Measurements from ENCODE around the gene PLEKHG2.
A peak's percentile ranks its signal among the peaks of the same experiment; 100 is the strongest.

PLEKHG2 gene

GRCh38 chr19:39402346-39403300 is 9.8 kb upstream of the PLEKHG2 start:
- H3K9me3 ChIP-seq (ENCODE audit: control insufficient read depth in 1 of 2, low read length in 2 of 2) = no peaks in the 10 kb centered on the region
- peak overlapping the region; percentile 54 to 64 for H3K4me3 ChIP-seq (ENCODE audit: low read depth in 1 of 2, low read length in 2 of 2)
- H3K27me3 ChIP-seq (ENCODE audit: low read depth, low read length) = no peaks in the 10 kb centered on the region
- peaks cover 3 to 19% of the 10 kb centered on the region in 2 donors for H3K36me3 ChIP-seq (ENCODE audit: control insufficient read depth in 1 of 2, insufficient read depth in 2 of 2, low read length in 2 of 2)
- H3K27ac ChIP-seq (ENCODE audit: low read length) = peak overlapping the region; percentile 98
- H3K4me1 ChIP-seq (ENCODE audit: control insufficient read depth in 1 of 2, insufficient read depth in 2 of 2, low read length in 2 of 2) = peaks cover 15 to 16% of the 10 kb centered on the region in 2 donors

DNA sequence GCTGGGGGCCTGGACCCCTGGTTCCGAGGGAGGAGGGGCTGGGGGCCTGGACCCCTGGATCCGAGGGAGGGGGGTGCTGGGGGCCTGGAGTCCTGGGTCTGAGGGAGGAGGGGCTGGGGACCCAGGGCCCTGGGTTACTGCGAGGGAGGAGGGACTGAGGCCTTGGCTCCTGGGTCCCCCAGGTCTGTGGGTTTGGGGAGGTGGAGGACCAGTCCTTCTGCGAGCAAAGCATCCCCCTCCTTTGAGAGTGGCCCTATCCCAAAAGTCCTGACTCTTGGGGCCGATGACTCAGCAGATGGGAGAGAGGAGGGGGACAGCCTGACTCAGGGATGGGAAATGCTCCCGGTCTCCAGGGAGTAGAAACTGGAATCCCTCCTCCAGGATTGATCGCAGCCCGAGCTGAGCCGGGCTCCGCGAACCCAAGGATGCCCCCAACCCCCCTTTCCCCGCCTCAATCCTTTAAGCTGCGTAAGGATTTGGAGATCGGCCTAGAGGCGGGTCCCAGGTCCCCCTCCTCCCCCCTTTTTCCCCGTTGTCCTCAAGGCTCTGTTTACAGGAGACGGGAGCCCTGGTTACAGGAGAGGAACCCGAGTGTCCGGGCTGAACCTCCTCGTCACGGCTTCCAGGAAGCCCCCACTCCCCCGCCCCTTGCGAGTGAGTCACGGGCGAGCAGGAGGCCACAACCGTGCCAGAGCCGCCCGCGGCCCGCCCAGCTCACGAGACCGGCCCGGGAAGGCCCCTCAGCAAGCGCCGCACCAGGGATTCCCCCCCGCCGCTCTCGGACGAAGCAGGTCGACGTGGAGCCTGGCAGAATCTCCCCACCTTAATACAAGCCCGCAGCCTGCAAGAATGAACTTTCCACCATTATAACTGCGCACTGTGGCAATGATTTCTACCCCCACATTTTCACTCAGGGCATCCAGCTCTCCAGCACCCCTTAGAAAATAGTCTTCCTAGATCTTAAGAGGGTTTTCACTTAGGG is 8.8 kb upstream of the PLEKHG2 start:
- peak overlapping the region; percentile 54 to 64 for H3K4me3 ChIP-seq (ENCODE audit: low read depth in 1 of 2, low read length in 2 of 2)
- H3K36me3 ChIP-seq (ENCODE audit: control insufficient read depth in 1 of 2, insufficient read depth in 2 of 2, low read length in 2 of 2) = peaks cover 13 to 29% of the 10 kb centered on the region in 2 donors
- no peaks in the 10 kb centered on the region for H3K9me3 ChIP-seq (ENCODE audit: control insufficient read depth in 1 of 2, low read length in 2 of 2)
- peaks cover 6 to 7% of the 10 kb centered on the region in 2 donors for H3K4me1 ChIP-seq (ENCODE audit: control insufficient read depth in 1 of 2, insufficient read depth in 2 of 2, low read length in 2 of 2)
- H3K27me3 ChIP-seq (ENCODE audit: low read depth, low read length) = no peaks in the 10 kb centered on the region
- H3K27ac ChIP-seq (ENCODE audit: low read length) = peak overlapping the region; percentile 98

DNA sequence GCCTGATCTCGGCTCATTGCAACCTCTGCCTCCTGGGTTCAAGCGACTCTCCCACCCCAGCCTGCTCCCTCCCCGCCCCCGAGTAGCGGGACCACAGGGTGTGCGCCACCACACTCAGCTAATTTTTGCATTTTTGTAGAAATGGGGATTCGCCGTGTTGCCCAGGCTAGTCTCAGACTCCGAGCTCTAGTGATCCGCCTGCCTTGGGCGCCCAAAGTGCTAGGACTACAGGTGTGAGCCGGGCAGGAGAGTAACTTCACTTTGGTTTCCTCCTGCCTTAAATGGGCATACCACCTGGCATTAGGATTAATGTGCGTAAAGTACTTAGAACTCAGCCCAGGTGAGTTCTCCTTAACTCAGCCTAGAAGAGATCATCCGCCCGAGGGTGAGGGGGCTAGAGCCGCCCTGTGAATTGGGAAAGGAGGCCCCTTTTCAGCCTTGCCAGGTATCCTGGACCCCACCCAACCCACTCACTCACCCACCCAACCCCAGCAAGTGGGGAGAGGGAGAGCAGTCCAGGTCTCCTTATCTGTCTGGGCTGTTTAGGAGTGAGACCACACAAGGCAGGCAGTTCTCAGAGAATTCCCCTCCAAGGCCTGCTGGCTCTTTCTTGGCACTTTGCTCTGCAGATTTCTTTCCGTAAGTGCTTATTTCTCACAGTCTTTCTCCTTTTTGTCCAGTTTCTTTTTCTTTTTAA is 7.1 kb upstream of the PLEKHG2 start:
- Histone ChIP-seq H3K27me3 (ENCODE audit: low read depth, low read length) (no peaks in the 10 kb centered on the region), H3K4me3 (ENCODE audit: low read depth in 1 of 2, low read length in 2 of 2) (peak overlapping the region; percentile 2 to 98), H3K36me3 (ENCODE audit: control insufficient read depth in 1 of 2, insufficient read depth in 2 of 2, low read length in 2 of 2) (peaks cover 17 to 28% of the 10 kb centered on the region in 2 donors), H3K4me1 (ENCODE audit: control insufficient read depth in 1 of 2, insufficient read depth in 2 of 2, low read length in 2 of 2) (peaks cover 4 to 7% of the 10 kb centered on the region in 2 donors), H3K27ac (ENCODE audit: low read length) (peak overlapping the region; percentile 97), H3K9me3 (ENCODE audit: control insufficient read depth in 1 of 2, low read length in 2 of 2) (no peaks in the 10 kb centered on the region)

DNA sequence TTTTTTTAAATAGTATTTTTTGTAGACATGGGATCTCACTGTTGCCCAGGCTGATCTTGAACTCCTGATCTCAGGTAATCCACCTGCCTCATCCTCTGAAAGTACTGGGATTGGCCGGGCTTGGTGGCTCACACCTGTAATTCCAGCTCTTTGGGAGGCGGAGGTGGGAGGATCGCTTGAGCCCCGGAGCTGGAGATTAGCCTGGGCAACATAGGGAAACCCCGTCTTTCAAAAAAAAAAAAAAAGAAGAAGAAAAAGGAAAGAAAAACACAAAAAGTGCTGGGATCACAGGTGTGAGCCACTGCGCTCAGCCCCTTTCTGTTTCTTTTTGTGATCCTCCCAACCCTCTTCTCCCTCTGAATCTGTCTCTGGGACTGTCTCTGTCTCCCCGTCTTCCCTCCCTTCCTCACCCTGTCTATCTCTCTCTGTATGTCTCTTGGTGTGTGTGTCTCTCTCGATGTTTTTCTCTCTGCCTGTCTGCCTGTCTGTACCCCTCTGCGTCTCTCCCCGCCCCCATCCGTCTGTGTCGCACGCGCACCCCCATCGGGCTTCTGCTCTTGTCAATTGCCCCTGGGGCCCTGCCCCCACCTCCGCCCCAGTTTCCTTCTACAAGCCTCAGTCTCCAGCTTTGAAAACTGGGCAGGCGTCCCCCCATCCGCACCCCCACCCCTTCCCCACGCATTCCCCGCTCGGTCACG is 6.4 kb upstream of the PLEKHG2 start:
- H3K9me3 ChIP-seq (ENCODE audit: control insufficient read depth in 1 of 2, low read length in 2 of 2) = no peaks in the 10 kb centered on the region
- H3K36me3 ChIP-seq (ENCODE audit: control insufficient read depth in 1 of 2, insufficient read depth in 2 of 2, low read length in 2 of 2) = peaks cover 17 to 28% of the 10 kb centered on the region in 2 donors
- peak overlapping the region; percentile 67 to 98 for H3K4me3 ChIP-seq (ENCODE audit: low read depth in 1 of 2, low read length in 2 of 2)
- peak overlapping the region; percentile 97 for H3K27ac ChIP-seq (ENCODE audit: low read length)
- no peaks in the 10 kb centered on the region for H3K27me3 ChIP-seq (ENCODE audit: low read depth, low read length)
- peaks cover under 1 to 10% of the 10 kb centered on the region in 2 donors for H3K4me1 ChIP-seq (ENCODE audit: control insufficient read depth in 1 of 2, insufficient read depth in 2 of 2, low read length in 2 of 2)

DNA sequence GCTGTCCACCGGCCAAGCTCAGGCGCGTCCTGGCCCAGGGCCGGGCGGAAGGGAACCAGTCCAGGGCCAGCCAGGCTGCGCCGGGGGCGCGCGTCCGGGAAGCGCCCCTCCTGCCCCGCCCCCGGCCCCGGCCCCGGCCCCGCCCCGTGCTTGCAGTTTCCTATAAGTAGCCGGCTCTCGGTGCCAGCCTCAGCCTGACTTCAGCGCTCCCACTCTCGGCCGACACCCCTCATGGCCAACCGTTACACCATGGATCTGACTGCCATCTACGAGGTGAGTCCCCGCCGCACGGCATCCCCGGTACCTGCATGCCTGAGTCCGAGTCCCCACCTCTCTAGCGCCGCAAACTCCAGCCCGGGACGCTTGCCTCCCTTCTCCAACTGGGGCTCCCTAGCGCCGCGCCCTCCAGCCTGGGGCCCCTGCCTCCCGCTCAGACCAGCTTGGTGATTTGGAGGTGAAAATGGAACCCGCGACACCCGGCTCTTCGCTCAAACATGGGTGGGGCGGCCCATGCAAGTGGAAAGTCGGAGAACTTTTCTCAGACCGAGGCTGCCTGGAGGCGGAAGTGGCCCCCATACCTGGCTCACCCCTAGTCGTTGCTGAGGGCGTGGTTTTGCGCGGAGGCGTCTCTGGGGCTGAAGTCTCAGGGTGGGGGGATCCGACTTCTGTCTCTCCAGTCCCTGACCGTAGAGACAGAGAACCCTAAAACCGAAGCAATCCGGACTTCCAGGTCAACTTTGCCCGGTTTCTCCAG is 5.6 kb upstream of the PLEKHG2 start, which contains the start of gene ZFP36:
Gene ZFP36, plus strand, starts transcription at position 192 of the 754 bp plus-strand sequence. Its CDS starts 58 bp downstream, at position 250.
- H3K27me3 ChIP-seq (ENCODE audit: low read depth, low read length) = no peaks in the 10 kb centered on the region
- no peaks in the 10 kb centered on the region for H3K9me3 ChIP-seq (ENCODE audit: control insufficient read depth in 1 of 2, low read length in 2 of 2)
- peak within 1 kb of the TSS; percentile 99 for H3K27ac ChIP-seq (ENCODE audit: low read length)
- peak within 1 kb of the TSS; percentile 98 to 99 for H3K4me3 ChIP-seq (ENCODE audit: low read depth in 1 of 2, low read length in 2 of 2)
- H3K36me3 ChIP-seq (ENCODE audit: control insufficient read depth in 1 of 2, insufficient read depth in 2 of 2, low read length in 2 of 2) = peaks cover 17 to 28% of the 10 kb centered on the region in 2 donors
- H3K4me1 ChIP-seq (ENCODE audit: control insufficient read depth in 1 of 2, insufficient read depth in 2 of 2, low read length in 2 of 2) = peaks cover 0 to 16% of the 10 kb centered on the region in 2 donors

- Histone ChIP-seq H3K36me3 (ENCODE audit: control insufficient read depth in 1 of 2, insufficient read depth in 2 of 2, low read length in 2 of 2) (peaks cover 17 to 28% of the 10 kb centered on the region in 2 donors), H3K27ac (ENCODE audit: low read length) (peak overlapping the region; percentile 99), H3K27me3 (ENCODE audit: low read depth, low read length) (no peaks in the 10 kb centered on the region), H3K4me1 (ENCODE audit: control insufficient read depth in 1 of 2, insufficient read depth in 2 of 2, low read length in 2 of 2) (peaks cover 0 to 16% of the 10 kb centered on the region in 2 donors), H3K9me3 (ENCODE audit: control insufficient read depth in 1 of 2, low read length in 2 of 2) (no peaks in the 10 kb centered on the region), H3K4me3 (ENCODE audit: low read depth in 1 of 2, low read length in 2 of 2) (peak overlapping the region; percentile 98 to 99)
These were observed 5.1 kb upstream of the PLEKHG2 start for GRCh38 chr19:39407410-39407659.

DNA sequence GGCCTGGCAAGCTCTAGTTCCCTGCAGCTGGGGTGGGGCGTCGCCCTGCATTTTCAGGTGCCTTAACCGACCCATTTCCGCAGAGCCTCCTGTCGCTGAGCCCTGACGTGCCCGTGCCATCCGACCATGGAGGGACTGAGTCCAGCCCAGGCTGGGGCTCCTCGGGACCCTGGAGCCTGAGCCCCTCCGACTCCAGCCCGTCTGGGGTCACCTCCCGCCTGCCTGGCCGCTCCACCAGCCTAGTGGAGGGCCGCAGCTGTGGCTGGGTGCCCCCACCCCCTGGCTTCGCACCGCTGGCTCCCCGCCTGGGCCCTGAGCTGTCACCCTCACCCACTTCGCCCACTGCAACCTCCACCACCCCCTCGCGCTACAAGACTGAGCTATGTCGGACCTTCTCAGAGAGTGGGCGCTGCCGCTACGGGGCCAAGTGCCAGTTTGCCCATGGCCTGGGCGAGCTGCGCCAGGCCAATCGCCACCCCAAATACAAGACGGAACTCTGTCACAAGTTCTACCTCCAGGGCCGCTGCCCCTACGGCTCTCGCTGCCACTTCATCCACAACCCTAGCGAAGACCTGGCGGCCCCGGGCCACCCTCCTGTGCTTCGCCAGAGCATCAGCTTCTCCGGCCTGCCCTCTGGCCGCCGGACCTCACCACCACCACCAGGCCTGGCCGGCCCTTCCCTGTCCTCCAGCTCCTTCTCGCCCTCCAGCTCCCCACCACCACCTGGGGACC is 4.6 kb upstream of the PLEKHG2 start:
- peak overlapping the region; percentile 98 to 99 for H3K4me3 ChIP-seq (ENCODE audit: low read depth in 1 of 2, low read length in 2 of 2)
- H3K36me3 ChIP-seq (ENCODE audit: control insufficient read depth in 1 of 2, insufficient read depth in 2 of 2, low read length in 2 of 2) = peaks cover 17 to 27% of the 10 kb centered on the region in 2 donors
- peaks cover 0 to 16% of the 10 kb centered on the region in 2 donors for H3K4me1 ChIP-seq (ENCODE audit: control insufficient read depth in 1 of 2, insufficient read depth in 2 of 2, low read length in 2 of 2)
- no peaks in the 10 kb centered on the region for H3K27me3 ChIP-seq (ENCODE audit: low read depth, low read length)
- peak overlapping the region; percentile 99 for H3K27ac ChIP-seq (ENCODE audit: low read length)
- no peaks in the 10 kb centered on the region for H3K9me3 ChIP-seq (ENCODE audit: control insufficient read depth in 1 of 2, low read length in 2 of 2)

DNA sequence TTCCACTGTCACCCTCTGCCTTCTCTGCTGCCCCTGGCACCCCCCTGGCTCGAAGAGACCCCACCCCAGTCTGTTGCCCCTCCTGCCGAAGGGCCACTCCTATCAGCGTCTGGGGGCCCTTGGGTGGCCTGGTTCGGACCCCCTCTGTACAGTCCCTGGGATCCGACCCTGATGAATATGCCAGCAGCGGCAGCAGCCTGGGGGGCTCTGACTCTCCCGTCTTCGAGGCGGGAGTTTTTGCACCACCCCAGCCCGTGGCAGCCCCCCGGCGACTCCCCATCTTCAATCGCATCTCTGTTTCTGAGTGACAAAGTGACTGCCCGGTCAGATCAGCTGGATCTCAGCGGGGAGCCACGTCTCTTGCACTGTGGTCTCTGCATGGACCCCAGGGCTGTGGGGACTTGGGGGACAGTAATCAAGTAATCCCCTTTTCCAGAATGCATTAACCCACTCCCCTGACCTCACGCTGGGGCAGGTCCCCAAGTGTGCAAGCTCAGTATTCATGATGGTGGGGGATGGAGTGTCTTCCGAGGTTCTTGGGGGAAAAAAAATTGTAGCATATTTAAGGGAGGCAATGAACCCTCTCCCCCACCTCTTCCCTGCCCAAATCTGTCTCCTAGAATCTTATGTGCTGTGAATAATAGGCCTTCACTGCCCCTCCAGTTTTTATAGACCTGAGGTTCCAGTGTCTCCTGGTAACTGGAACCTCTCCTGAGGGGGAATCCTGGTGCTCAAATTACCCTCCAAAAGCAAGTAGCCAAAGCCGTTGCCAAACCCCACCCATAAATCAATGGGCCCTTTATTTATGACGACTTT is 3.9 kb upstream of the PLEKHG2 start:
- Histone ChIP-seq H3K36me3 (ENCODE audit: control insufficient read depth in 1 of 2, insufficient read depth in 2 of 2, low read length in 2 of 2) (peaks cover 17 to 22% of the 10 kb centered on the region in 2 donors), H3K4me3 (ENCODE audit: low read depth in 1 of 2, low read length in 2 of 2) (peak overlapping the region; percentile 98 to 99), H3K9me3 (ENCODE audit: control insufficient read depth in 1 of 2, low read length in 2 of 2) (no peaks in the 10 kb centered on the region), H3K4me1 (ENCODE audit: control insufficient read depth in 1 of 2, insufficient read depth in 2 of 2, low read length in 2 of 2) (peaks cover 0 to 16% of the 10 kb centered on the region in 2 donors), H3K27me3 (ENCODE audit: low read depth, low read length) (no peaks in the 10 kb centered on the region), H3K27ac (ENCODE audit: low read length) (peak overlapping the region; percentile 99)
